GM18861 (cell line): ENCODE measurements around the gene CCDC9B.

ENCODE experiments used
- ATAC-seq: cut with Tn5 transposase; IDR thresholded peaks from one replicate; pipeline ENCODE4 v1.9.1; 2021; ENCODE audit not compliant: unreplicated experiment

Gene CCDC9B

GRCh38 chr15:40345867-40346578 lies 5.3 kb upstream of the CCDC9B start:
- no peak for ATAC-seq

DNA sequence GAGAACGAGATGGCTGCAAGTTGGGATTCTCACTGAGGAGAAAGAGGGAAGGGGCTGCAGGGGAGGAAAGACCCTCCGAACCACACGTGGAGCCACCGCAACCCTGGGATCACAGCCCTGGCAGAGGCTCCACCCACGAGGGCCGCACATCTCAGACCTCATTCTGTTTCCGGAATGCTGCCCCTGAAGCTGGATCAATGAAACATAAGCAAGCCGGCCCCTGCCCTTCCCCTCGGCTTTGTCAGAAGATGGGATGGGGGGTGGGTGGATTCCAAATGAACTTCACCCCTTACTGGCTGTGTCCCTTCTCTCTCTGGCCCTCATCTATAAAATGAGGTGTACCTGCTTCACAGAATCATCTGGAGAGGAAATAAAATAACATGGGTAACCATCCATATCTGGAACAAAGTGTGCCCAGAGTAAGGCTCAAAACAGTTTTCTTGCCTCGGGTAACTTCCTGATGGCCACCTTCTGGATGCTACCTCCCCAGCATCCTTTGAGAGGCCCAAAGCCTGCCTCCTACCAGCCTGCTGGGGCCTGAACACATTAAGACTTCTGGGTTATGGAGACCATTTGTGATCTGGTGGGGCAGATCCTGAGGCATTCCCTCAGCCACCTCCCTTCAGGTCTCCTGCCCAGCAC lies 4.6 kb upstream of the CCDC9B start:
- ATAC-seq = no peak

DNA sequence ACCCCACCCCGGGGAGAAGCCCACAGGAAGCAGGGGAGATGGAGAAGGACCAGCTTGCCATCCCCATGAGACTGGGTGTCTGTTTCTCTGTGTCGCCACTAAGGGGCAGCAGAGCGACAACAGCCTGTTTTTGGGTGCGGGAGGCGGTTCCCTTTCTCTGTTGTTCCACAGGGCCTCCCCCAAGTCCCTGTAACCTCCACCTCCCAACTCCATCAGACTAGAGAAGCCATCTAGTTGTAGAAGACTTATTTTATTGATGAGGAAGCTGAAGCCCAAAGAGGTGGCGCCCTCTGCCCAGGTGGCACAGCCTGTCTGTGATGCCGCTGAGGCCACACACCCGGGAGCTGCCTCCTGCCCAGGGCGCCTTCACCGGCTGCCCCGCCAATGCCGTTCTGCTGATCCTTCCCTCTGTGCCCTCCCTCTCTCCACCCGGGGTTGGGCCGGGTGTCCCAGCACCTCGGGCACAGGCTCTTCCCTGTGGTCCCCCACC lies 3.9 kb upstream of the CCDC9B start:
- ATAC-seq = no peak

- no peak for ATAC-seq
Observed at GRCh38 chr15:40344217-40344616, 3.5 kb upstream of the CCDC9B start.

- no peak for ATAC-seq
Observed at GRCh38 chr15:40343512-40343911, 2.8 kb upstream of the CCDC9B start.

DNA sequence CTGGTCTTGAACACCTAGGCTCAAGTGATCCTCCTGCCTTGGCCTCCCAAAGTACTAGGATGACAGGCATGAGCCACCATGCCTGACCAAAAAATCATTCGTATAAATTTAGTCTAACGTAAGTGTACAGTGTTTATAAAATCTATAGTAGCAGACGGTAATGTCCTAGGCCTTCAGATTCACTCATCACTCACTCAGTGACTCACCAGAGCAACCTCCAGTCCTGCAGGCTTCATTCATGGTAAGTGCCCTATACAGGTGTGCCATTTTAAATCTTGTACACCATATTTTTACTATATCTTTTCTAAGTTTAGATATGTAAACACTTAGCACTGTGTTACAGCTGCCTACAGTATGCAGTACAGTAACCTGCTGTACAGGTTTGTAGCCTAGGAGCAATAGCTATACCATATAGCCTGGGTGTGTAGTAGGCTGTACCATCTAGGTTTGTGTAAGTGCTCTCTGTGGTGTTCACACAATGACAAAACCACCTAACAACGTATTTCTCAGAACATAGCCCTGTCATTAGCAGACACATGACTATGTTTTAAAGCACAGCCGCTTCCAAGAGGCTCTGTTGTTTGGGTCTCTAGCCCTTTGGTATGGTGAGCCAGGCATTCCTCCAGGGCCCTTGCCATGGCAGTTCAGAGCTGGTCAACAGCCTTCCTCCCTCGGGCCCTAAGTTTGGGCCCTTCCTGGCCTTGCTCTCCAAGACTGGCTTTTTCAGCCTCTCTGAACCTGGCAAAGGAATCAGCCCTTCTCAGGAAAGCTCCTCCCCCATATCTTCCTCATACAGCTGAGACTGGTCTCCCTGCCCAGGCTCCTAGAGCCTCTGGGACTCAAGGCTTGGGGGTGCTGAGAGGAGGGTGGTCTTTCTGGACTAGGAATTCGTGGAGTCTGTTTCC lies 1.9 kb upstream of the CCDC9B start:
- no peak for ATAC-seq

DNA sequence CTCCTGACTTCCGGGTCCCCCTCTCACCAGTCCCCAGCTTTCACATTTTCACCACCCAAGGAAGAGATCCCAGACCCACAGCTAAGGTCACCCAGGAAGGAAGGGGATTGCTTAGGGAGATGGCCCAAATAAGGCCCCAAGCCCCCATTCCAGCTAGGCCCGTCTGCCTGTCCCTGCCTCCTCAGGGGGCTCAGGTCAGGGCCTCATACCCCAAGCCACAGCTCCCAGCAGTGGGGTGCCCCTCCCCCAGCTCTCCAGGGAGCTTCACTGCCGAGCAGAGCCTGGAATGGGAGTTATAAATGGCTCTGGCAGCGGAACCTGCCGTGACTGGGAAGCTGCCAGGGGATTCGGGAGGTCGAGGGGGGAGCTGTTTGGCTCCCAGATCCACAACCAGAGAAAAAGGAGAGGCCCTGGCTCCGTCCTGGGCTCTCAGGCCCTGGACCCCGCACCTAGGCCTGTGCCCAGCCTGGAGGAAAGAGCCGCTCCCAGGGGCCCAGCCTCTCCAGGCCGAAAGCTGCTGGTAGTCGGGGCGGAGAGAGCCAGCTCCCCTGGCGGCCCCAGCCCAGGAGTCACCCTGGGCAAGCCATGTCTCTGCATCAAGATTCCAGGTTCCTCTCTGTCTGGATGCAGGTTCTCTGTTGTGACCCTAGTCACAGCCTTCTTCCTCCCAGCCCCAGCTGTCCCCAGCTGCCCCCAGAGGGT lies 550 bp downstream of the CCDC9B start:
- ATAC-seq = no peak

DNA sequence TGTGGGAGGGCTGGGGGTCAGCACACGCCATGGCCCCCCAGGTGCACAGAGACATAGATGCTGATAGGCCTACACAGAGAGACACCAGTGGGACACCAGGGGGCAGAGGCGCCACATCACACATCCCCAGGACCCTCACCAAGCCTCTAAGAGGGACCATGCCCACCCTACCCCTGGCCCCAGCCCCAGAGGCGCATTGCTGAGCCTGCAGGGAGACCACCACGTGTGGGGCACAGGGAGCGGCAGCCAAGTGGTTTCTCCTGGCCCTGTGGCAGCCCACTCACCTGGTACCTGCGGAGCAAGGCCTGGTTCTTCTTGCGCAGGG lies 1.2 kb downstream of the CCDC9B start:
- ATAC-seq = no peak

- ATAC-seq = no peak
Observed at GRCh38 chr15:40338921-40339620, 1.7 kb downstream of the CCDC9B start.

GRCh38 chr15:40338041-40338657 lies 2.6 kb downstream of the CCDC9B start:
- ATAC-seq = no peak

DNA sequence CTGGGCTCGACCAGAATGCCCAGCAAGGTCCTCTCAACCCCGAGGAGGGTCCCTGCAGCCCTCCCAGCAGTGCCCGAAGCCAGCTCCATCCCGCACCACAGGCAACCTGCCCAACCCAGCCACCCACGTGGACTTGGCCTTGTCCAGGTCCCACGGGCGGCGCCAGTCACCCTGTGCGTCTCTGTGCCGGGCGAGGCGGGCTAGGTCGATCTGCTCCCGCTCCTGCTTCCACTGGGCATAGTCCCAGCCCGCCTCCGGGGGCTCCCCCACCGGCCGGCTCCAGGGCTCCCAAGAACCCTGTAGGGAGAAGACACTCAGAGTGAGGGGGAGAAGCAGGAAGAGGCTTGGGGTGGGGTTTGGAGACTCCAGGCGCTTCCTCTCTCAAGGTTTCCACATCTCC lies 3.1 kb downstream of the CCDC9B start:
- no peak for ATAC-seq

DNA sequence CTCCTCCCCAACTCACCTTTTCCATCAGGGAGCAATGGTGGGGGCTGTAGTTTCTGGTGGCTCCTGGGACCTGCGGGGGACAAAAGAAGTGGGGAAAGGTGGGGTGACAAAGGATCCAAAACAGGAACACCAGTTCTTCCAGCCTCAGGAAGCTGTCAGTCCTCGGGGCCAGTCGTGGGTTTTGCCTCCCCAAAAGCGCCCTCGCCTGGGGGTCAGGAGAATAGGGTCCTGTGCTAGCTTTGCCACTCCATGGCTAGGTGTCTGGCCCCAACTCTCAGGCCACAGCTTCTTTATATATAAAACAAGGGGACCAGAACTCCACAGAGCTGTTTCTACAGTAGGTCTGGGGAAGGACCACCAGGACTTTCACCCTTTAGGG lies 4.0 kb downstream of the CCDC9B start:
- ATAC-seq = no peak

DNA sequence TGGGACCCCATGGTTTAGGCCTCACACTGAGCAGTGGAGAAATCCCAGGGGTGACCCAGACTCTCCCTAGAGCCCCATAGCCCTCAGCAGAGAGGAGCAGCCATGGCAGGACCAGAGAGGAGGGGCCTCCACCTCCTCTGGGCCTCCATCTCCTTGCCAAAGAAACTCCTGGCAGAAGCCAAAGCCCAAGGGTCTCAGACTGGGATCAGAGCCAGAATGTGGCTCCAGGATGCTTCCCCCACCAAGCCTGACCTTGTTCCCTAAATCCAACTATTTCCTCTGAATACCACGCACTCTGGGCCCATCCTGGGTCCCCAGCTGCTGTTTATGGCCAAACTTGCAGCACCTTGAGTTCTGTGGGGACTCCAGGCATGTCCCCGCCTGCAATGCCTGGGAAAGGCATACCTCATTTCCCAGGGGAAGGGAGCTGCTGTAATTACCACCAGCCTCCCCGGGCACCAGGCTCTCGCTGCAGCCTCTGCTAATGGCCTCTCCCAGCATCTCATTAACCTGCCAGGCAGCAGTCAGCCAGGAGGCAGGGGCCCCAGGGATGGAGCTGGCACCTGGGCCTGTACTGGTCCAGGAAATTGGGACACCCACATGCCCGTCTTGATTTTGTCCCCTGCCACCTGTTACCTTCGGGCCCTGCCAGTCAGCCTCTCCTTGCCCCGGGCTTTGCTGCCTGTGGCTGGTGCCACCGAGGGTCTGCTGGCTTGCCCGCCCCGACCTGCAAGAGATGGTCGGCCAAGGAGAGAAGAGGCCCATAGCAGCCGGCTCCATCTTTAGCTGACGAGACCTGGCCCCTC lies 4.6 kb downstream of the CCDC9B start:
- no peak for ATAC-seq

- no peak for ATAC-seq
Observed at GRCh38 chr15:40334941-40335795, 5.6 kb downstream of the CCDC9B start.

GRCh38 chr15:40334541-40334940 lies 6.2 kb downstream of the CCDC9B start:
- ATAC-seq = no peak

DNA sequence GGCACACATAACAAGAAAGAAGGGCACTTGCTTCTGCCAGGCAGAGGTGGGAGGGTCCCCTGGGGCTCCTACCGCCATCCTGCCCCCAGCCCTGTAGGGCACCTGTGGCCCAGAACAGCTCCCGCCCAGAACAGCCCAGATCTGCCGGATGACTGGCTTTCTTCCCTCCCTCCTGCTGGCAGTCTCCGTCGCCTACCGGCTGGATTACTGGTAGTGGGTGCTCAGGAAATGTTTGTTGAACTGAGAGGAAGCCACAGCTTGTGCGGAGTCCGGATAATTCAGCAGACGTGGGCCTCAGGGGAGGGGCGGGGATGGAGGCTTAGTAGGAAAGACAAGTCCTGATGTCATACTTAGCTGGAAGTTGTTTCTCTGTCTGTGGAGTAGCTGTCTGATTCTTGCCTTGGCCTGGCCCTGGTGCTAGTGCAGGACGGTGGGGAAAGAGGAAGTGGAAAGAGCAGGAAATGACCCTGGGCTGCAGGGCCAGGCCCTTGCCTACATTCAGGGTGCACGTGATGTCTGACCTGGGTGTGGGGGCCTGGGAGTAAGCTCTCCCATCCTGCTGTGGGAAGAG lies 6.7 kb downstream of the CCDC9B start:
- no peak for ATAC-seq

DNA sequence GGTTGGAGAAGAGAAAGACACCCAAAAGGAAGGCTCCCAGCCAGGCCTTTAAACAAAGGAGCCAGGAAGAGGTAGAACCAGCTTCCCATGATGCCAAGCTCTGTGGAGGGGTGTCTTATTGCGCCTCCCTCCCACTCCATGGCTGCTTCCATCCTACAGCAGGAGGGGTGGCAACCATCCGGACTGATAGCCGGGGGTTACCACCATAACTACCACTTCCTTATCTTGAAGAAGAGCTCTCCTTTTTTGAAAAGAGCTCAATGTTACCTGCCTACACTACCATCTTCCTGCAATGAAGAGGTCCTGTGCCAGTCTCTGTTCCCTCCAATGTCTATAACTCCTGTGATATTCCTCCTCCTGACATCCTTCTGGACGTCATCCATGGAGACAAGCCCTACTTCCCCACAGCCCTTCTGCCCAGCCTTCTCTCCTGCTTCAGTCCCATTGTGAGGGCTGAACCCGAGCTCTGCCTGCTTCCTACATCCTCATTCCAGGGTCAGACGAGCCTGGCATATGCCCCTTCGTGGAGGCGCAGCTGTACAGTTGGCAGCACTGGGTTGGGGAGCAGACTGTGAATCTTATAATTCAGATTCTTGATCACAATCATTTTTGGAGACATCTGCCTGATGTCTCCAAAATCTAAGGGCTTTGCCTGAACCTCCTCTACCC lies 8.5 kb downstream of the CCDC9B start:
- no peak for ATAC-seq

- no peak for ATAC-seq
Observed at GRCh38 chr15:40331637-40332036, 9.1 kb downstream of the CCDC9B start.
